HFFc6 (cell line): Measurements from ENCODE around the gene DISP2. TPM values are rescaled to one million over a fixed set of nuclear protein-coding genes. Genes with fewer than 3 reads are reported as not detected.
A peak's percentile ranks its signal among the peaks of the same experiment; 100 is the strongest.

Experiments used
- DNase-seq: peaks from one replicate; pipeline ENCODE4 v3.0.0-alpha.2; 2018
- H3K27ac Mint-ChIP-seq: 2 replicates; pipeline ENCODE4 v1.8.0; 2020; ENCODE audit warnings: mild to moderate bottlenecking, mixed read lengths
- H3K27me3 Mint-ChIP-seq: 2 replicates; pipeline ENCODE4 v1.8.0; 2021; ENCODE audit warnings: mild to moderate bottlenecking, moderate library complexity, mixed read lengths; ENCODE audit not compliant: insufficient read depth
- H3K36me3 Mint-ChIP-seq: 2 replicates; pipeline ENCODE4 v1.8.0; 2021; ENCODE audit warnings: low read depth, mixed read lengths
- H3K4me1 Mint-ChIP-seq: 2 replicates; pipeline ENCODE4 v1.8.0; 2020; ENCODE audit warnings: low read depth, mixed read lengths
- H3K4me3 Mint-ChIP-seq: 2 replicates; pipeline ENCODE4 v1.8.0; 2020; ENCODE audit warnings: mild to moderate bottlenecking, moderate library complexity, mixed read lengths
- H3K9me3 Mint-ChIP-seq: 2 replicates; pipeline ENCODE4 v1.8.0; 2020; ENCODE audit warnings: mild to moderate bottlenecking, mixed read lengths
- total RNA-seq, 6 experiments: library from RNA; stranded (reverse); fragmentation: NEBNext Ultra II Directional; extraction: Animal tissue kit (Norgen Biotek cat#: 25700); gene quantifications; 2 replicates in 1 of 6; 3 replicates in 5 of 6; pipeline ENCODE4 v1.2.3, GENCODE V29; 2021
- TF ChIP-seq, protein P1 (sequence below): fragments of 200-600 bp; sonication (generic); IDR thresholded peaks from 2 replicates; pipeline ENCODE4 v1.5.0; 2021; ENCODE audit warnings: antibody characterized with exemption, mild to moderate bottlenecking

The DISP2 gene
- total RNA-seq, 6 experiments from 2014 or later, result 0.03 to 0.26 (median 0.21) TPM

DNA sequence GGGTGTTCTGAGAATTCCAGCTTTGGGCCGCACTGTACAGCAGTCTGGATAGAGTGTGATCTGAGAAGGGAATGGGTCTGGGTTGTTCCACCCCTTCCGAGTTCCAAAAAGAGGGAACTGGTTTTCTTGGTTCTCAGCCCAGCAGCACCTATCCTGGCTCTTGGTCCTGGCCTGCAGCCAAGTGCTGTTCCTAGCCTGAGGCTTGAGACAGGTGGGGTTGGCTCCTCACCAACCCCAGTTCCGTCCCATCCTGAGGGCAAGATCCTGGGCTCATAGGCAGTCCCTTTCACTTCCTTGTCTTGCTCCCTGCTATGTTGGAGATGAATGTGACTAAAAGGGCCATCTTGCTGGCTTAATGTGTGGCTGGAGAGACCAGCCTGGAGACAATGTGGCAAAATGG, 62.8 kb downstream of the DISP2 start:
- TF ChIP-seq, protein P1, sequence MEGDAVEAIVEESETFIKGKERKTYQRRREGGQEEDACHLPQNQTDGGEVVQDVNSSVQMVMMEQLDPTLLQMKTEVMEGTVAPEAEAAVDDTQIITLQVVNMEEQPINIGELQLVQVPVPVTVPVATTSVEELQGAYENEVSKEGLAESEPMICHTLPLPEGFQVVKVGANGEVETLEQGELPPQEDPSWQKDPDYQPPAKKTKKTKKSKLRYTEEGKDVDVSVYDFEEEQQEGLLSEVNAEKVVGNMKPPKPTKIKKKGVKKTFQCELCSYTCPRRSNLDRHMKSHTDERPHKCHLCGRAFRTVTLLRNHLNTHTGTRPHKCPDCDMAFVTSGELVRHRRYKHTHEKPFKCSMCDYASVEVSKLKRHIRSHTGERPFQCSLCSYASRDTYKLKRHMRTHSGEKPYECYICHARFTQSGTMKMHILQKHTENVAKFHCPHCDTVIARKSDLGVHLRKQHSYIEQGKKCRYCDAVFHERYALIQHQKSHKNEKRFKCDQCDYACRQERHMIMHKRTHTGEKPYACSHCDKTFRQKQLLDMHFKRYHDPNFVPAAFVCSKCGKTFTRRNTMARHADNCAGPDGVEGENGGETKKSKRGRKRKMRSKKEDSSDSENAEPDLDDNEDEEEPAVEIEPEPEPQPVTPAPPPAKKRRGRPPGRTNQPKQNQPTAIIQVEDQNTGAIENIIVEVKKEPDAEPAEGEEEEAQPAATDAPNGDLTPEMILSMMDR, result no peak
- no peaks in the 10 kb centered on the region for H3K9me3 Mint-ChIP-seq
- no peak overlapping the region for H3K27ac Mint-ChIP-seq
- H3K36me3 Mint-ChIP-seq, result peaks cover 8% of the 10 kb centered on the region; the same call in 1 of the 2 replicates
- peaks cover 11% of the 10 kb centered on the region for H3K4me1 Mint-ChIP-seq
- H3K27me3 Mint-ChIP-seq, result peaks cover 5% of the 10 kb centered on the region
- no peak overlapping the region for H3K4me3 Mint-ChIP-seq
- DNase-seq, result no peak

DNA sequence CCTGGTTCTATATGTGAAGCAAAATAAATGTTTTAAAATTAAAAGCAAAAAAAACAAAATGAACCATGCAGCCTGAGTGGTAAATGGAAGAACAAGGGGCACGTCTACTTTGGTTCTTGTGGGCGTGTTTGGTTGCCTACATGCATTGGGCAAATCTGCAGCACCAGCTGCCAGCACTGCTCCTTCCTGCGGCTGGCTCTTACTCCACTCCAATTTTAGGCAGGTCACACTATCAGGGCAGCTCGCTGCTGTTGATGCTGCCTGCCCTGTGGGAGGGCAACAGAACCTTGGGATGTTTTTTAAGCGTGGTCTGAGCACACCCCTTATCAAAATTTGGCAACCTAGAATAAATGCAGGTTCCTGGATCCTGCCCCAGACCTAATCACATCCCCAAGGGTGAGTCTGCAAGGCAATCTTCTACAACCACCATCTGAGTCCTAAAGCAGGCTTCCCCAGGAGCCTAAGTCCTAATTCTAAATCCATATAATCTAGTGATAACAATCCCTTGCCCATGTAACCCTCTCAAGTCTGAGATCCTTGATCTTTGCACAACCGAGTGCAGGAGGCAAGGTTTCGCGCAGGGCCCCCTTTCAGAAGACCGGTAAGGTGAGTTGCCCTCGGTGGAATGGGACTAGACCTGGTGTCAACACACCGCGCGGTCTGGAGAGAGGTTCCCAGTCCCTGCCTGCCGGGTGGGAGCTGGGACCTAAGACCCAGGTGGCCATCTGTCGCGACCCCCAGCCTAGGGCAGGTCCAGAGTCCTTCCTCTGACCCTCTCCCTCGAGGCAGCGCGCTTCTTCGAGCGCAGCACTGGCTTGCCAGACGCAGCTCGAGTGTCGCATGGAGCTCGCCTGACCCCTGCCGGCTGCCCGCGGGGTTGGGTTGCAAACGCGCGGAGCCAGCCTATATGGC, 63.5 kb downstream of the DISP2 start:
- Mint-ChIP-seq H3K27me3 (peaks cover 5% of the 10 kb centered on the region), H3K27ac (no peak overlapping the region), H3K4me3 (peak overlapping the region; percentile 9; the same call in 1 of the 2 replicates), H3K9me3 (no peaks in the 10 kb centered on the region), H3K4me1 (peaks cover 11% of the 10 kb centered on the region), H3K36me3 (peaks cover 8% of the 10 kb centered on the region; the same call in 1 of the 2 replicates)
- peak; percentile 43 for DNase-seq
- TF ChIP-seq, protein P1, result peak; percentile 92

DNA sequence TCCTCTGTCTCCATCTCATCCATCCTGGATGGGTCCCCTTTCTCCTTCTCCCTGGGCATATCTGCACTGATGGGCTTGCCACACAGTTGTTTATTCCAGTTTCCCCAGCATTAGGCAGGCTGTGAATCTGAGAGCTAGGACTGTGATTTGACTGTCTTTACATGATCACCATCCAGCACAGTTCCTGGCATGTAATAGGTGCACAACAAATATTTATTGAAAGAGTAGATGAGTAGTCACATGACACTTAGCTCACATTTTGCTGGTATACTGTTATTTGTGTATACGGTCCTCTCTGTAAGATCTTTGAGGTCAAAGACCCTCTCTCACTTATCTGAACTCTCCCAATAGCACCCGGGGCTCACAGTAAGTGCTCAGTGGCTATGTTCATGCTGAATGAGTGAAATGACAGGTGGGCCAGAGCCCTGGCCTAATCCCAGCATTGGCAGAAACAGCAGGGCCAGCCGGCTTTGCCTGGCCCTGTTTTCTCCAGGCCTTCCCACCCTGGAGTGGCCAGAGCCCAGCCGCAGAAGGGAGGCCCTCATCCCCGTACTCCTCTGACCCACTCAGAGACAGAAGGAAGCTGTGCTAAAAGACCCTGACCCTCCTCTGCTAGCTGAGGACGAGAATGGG, 66.6 kb downstream of the DISP2 start:
- H3K4me1 Mint-ChIP-seq, result peaks cover 11% of the 10 kb centered on the region

DNA sequence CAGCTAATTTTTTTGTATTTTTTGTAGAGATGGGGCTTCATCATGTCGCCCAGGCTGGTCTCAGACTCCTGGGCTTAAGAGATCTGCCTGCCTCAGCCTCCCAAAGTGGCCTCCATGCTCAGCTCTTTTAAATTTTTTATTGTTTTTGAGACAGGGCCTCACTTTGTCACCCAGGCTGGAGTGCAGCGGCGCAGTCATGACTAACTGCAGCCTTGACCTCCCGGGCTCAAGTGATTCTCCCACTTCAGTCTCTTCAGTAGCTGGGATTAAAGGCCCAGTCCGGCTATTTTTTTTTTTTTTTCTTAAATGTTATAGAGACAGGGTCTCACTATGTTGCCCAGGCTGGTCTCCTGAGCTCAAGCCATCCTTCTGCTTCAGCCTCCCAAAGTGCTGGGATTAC, 67.7 kb downstream of the DISP2 start:
- Mint-ChIP-seq H3K36me3 (no peaks in the 10 kb centered on the region), H3K27me3 (peaks cover 22% of the 10 kb centered on the region), H3K27ac (no peak overlapping the region), H3K9me3 (no peaks in the 10 kb centered on the region), H3K4me1 (peaks cover 17% of the 10 kb centered on the region), H3K4me3 (no peak overlapping the region)
- TF ChIP-seq, protein P1, result no peak
- no peak for DNase-seq

More for the DNA sequence above, 66.6 kb downstream of the DISP2 start:
- Mint-ChIP-seq H3K9me3 (no peaks in the 10 kb centered on the region), H3K27ac (no peak overlapping the region), H3K27me3 (peaks cover 15% of the 10 kb centered on the region), H3K4me3 (no peak overlapping the region), H3K36me3 (no peaks in the 10 kb centered on the region)
- TF ChIP-seq, protein P1, result no peak
- DNase-seq, result no peak

DNA sequence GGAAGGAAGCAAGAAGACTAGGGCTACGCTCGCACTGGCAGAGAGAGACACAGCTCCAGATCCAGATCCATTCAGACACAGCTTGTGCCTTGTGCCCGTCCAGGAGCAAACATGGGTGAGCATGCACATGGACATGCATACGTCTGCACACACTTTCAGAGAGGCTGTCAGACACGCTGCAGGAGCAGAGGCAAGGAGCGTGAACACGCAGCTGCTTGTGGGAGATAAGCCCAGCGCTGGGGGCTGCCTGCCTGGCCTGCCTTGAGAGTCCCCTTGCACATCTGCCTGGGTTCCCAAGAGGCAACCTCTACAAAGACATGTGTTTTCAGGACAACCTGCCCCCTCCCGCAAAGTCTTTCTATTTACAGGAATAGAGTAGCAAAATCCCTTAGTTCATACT, 69.2 kb downstream of the DISP2 start:
- H3K27me3 Mint-ChIP-seq, result peaks cover 22% of the 10 kb centered on the region
- DNase-seq, result no peak
- H3K36me3 Mint-ChIP-seq, result no peaks in the 10 kb centered on the region
- H3K4me1 Mint-ChIP-seq, result peaks cover 6% of the 10 kb centered on the region; the same call in 1 of the 2 replicates
- no peak overlapping the region for H3K4me3 Mint-ChIP-seq
- TF ChIP-seq, protein P1, result no peak
- H3K9me3 Mint-ChIP-seq, result no peaks in the 10 kb centered on the region
- no peak overlapping the region for H3K27ac Mint-ChIP-seq
